DND-41 (cell line): ENCODE measurements around the gene DNAJC15.

Experiments
- EZH2 ChIP-seq: IDR thresholded peaks from 3 replicates; pipeline ENCODE4 v1.6.1; 2012; ENCODE audit warnings: borderline replicate concordance, low read depth, mild to moderate bottlenecking, moderate library complexity, low read length, inconsistent platforms; ENCODE audit not compliant: severe bottlenecking
- TF ChIP-seq, protein P1 (sequence below): IDR thresholded peaks from 2 replicates; pipeline ENCODE4 v1.5.1; 2012; ENCODE audit warnings: borderline replicate concordance, low read length, moderate library complexity, mild to moderate bottlenecking; ENCODE audit not compliant: poor library complexity, severe bottlenecking; ENCODE audit errors: extremely low read depth

DNA sequence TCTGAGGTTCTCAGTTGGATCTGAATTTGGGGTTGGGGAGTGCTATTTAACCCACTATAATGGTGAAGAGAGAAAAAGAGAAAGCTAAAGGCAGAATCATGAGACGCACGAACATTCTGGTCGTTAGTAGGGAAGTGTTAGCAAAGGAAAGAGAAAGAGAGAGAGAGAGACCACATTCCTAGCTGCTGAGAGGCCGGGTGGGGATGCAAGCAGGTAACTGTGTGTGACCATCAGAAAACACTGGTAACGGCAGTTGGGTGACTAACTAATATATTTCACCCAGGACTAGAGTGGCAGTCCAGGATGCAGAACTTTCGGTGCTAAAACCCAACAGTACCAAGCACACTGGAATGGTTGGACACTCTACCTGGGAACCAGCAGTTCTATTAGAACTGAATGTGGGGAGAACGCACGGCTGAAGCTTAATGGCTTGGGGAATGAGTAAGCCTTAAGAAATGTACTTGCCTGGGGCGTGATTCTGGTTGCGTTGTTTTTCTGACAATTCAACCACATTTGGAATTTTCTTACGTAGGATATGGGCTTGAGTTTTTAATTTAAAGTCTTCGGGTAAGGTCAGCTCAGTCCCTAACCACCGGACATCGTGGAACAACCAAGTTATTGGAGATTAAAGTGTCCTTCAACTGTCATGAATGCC lies 130.2 kb downstream of the DNAJC15 start:
- TF ChIP-seq, protein P1, sequence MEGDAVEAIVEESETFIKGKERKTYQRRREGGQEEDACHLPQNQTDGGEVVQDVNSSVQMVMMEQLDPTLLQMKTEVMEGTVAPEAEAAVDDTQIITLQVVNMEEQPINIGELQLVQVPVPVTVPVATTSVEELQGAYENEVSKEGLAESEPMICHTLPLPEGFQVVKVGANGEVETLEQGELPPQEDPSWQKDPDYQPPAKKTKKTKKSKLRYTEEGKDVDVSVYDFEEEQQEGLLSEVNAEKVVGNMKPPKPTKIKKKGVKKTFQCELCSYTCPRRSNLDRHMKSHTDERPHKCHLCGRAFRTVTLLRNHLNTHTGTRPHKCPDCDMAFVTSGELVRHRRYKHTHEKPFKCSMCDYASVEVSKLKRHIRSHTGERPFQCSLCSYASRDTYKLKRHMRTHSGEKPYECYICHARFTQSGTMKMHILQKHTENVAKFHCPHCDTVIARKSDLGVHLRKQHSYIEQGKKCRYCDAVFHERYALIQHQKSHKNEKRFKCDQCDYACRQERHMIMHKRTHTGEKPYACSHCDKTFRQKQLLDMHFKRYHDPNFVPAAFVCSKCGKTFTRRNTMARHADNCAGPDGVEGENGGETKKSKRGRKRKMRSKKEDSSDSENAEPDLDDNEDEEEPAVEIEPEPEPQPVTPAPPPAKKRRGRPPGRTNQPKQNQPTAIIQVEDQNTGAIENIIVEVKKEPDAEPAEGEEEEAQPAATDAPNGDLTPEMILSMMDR: no peak
- TF ChIP-seq EZH2: no peak
